PFSK-1 (cell line): ENCODE measurements around the gene TENM3.

Source experiments
- FOXP2 ChIP-seq: optimal IDR thresholded peaks from 2 replicates; pipeline ENCODE3; 2011; ENCODE audit warnings: borderline replicate concordance, control low read depth, inconsistent platforms; ENCODE audit not compliant: insufficient read depth; ENCODE audit errors: extremely low read length, extremely low read depth
- POLR2AphosphoS5 ChIP-seq: IDR thresholded peaks from 2 replicates; pipeline ENCODE4 v1.6.1; 2012; ENCODE audit warnings: low read depth, mild to moderate bottlenecking, control low read depth, low read length, moderate library complexity
- SIN3A ChIP-seq: IDR thresholded peaks from 2 replicates; pipeline ENCODE4 v1.6.1; 2012; ENCODE audit warnings: mild to moderate bottlenecking, low read length, moderate library complexity, borderline replicate concordance; ENCODE audit not compliant: insufficient read depth
- TAF1 ChIP-seq: IDR thresholded peaks from 2 replicates; pipeline ENCODE4 v1.6.1; 2012; ENCODE audit warnings: low read length, control low read depth, borderline replicate concordance; ENCODE audit not compliant: insufficient read depth
- TF ChIP-seq, protein P1 (sequence below), 2 experiments: IDR thresholded peaks; 2 replicates each; pipeline versions ENCODE4 v1.6.1 to v1.8.0; 2011 to 2012; ENCODE audit warnings: low read depth in 2 of 2, low read length in 2 of 2, control low read depth in 1 of 2, inconsistent platforms in 1 of 2, mild to moderate bottlenecking in 1 of 2, moderate library complexity in 1 of 2; ENCODE audit not compliant: insufficient read depth in 1 of 2

TENM3 gene

DNA sequence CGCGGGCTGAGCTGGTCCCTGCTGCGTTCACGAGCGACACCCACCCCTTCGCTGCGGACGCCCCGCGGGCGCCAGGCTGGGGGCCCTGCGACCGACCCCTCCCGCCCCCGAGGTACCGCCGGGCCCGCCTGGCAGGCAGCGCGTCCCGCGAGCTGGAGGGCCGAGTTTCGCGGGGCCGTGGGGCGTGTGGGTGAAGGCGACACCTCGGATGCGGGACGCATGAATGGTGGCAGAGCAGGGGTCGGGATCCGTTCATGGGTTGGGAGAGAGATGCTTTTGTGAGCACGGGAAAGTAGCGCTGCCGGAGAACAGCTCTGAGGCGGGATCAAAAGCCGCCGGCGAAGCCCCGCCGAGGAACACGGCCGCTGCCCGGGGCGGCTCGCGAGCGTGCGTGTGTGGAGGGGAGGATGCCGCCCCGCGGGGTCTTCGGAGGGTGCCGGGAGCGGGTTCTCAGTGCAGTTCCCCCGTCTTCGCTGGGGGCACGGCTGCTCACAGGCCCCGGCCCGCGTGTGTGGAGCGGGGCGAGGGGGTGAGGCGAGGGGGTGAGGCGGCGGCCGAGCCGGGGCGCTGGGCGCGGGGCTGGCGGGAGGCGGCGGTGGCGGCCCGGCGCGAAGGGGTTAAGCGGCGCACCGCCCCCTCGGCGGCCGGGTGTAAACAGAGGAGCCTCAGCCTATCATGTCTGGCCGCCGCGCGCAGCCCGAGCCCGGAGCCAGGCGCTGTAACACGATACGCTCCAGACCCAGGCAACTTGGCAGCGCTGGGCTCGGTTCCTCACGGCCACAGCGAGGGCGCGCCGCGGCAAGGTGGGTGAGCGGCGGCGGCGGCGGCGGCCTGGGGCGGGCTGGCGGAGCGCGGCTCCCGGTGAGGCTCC lies 205.3 kb downstream of the TENM3 start:
- TF ChIP-seq SIN3A, result 0 out of 2 replicates have a peak, but pooled peaks have one; percentile 47
- TF ChIP-seq FOXP2, result peak; percentile 96
- peak; percentile 80 for TF ChIP-seq TAF1
- TF ChIP-seq, protein P1, sequence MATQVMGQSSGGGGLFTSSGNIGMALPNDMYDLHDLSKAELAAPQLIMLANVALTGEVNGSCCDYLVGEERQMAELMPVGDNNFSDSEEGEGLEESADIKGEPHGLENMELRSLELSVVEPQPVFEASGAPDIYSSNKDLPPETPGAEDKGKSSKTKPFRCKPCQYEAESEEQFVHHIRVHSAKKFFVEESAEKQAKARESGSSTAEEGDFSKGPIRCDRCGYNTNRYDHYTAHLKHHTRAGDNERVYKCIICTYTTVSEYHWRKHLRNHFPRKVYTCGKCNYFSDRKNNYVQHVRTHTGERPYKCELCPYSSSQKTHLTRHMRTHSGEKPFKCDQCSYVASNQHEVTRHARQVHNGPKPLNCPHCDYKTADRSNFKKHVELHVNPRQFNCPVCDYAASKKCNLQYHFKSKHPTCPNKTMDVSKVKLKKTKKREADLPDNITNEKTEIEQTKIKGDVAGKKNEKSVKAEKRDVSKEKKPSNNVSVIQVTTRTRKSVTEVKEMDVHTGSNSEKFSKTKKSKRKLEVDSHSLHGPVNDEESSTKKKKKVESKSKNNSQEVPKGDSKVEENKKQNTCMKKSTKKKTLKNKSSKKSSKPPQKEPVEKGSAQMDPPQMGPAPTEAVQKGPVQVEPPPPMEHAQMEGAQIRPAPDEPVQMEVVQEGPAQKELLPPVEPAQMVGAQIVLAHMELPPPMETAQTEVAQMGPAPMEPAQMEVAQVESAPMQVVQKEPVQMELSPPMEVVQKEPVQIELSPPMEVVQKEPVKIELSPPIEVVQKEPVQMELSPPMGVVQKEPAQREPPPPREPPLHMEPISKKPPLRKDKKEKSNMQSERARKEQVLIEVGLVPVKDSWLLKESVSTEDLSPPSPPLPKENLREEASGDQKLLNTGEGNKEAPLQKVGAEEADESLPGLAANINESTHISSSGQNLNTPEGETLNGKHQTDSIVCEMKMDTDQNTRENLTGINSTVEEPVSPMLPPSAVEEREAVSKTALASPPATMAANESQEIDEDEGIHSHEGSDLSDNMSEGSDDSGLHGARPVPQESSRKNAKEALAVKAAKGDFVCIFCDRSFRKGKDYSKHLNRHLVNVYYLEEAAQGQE (IDR thresholded peaks at IDR 0.05; ENCODE audit: insufficient read depth in 1 of 2, low read depth in 2 of 2, low read length in 2 of 2), result 0 out of 4 replicates have a peak, but pooled peaks of 1 of the 2 experiments have one; percentile 21
- TF ChIP-seq POLR2AphosphoS5, result peak; percentile 42; the same call in 1 of the 2 replicates

DNA sequence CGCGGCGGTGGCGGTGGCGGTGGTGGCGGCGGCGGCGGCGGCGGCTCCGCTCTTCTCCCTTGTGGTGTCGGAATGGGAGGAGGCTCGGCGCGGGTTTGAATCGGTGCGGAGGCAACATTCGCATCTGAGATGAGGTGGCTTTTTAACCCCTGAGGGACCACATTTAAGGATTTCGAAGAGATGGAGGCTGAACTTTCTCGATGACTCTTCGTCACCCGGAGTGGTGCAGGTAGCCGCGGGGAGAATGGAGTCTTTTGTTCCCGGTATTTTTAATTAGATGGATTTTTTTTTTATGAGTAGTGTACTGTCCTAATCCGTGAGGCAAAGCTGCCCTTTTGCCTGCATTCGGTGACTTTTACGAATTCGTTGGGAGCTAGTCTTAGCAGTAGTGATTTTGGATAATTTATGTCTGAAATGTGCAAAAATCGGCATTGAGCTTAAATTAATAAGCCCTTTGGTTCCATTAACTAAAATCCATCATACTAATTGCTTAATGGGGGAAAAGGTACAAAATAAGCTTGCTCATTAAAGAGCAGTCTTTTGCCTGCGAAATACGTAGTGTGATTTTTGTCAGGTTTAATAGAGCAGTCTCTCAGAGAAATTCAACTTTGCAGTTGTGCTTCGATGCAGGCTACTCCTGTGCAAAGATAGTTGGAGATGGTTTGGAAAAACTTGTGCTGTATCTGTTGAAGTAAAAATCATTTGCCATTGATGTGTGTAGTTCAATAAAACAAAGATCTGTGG lies 206.2 kb downstream of the TENM3 start:
- TF ChIP-seq TAF1, result no peak
- no peak for TF ChIP-seq FOXP2
- TF ChIP-seq POLR2AphosphoS5, result no peak
- TF ChIP-seq, protein P1 (IDR thresholded peaks at IDR 0.05; ENCODE audit: insufficient read depth in 1 of 2, low read depth in 2 of 2, low read length in 2 of 2), result no peak
- no peak for TF ChIP-seq SIN3A

DNA sequence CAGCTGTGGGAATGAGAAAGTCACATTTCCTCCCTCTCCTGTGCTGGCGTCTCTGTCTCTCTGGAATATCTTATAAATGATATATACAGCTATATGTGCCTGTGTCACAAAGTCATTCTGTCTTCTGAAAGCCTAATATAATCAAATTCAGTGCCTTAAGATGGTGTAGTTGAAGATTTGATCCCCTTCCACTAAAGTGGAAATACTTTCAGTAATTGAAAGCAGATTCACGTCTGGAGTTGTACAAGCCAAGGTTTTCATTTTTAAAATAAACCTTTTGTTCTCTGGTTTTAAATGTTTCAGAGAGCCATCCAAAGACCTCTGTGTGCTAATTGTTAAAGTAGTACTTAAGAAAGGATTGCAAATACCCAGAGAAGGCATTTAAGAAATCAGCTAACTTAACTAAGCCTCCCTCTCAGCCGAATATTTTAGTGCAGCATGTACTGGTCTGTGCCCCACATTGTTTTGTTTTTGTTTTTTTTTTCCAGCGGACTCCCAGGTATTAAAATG lies 206.8 kb downstream of the TENM3 start:
- no peak for TF ChIP-seq POLR2AphosphoS5
- TF ChIP-seq, protein P1 (IDR thresholded peaks at IDR 0.05; ENCODE audit: insufficient read depth in 1 of 2, low read depth in 2 of 2, low read length in 2 of 2), result no peak
- TF ChIP-seq SIN3A, result no peak
- TF ChIP-seq FOXP2, result no peak
- TF ChIP-seq TAF1, result no peak

DNA sequence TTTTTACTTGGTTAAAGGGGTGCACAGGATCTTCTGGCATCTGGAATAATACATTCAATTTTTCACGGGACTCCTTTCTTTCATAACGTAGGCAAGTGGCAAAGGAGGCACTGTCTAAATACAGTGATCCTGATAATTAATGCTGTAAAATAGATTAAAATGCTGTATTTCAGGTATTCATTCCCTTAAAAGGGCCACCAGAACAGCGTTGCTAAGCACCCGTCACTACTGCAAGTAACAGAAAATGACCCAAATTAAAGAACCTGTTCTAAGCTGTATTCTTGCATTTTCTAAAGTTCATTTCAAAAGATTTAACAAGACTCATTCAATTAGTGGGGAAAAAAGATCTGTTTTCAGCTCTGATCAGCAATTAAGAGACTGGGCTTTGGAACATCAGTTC lies 208.2 kb downstream of the TENM3 start:
- no peak for TF ChIP-seq POLR2AphosphoS5
- TF ChIP-seq TAF1, result no peak

DNA sequence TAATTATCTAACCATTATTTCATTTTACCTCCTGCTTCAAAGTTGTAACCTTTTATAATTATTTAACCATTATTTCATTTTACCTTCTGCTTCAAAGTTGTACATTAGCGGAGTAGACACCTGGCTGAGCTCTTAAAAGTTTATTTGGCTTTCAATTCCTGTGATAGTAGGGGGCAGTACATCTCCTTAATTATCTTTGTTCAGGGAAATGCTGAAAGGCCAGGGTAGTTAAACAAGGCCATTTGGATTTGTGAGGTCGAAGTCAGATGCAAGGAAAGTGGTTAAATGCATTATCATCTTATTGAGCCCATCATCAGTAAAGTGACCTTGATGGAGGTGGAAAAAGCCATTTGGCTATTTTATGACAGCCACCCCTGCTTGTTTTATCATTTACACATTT lies 210.6 kb downstream of the TENM3 start:
- TF ChIP-seq FOXP2, result no peak
- no peak for TF ChIP-seq TAF1
- no peak for TF ChIP-seq SIN3A
- TF ChIP-seq, protein P1 (IDR thresholded peaks at IDR 0.05; ENCODE audit: insufficient read depth in 1 of 2, low read depth in 2 of 2, low read length in 2 of 2), result no peak
- TF ChIP-seq POLR2AphosphoS5, result no peak
